ENCODE data around the gene PTPN11. TPM values are rescaled to one million over a fixed set of nuclear protein-coding genes. Genes with fewer than 3 reads are reported as not detected.
A peak's percentile ranks its signal among the peaks of the same experiment; 100 is the strongest.

PTPN11 gene
- total RNA-seq (ENCODE audit: low replicate concordance) = 112 and 133 TPM in 2 replicates

DNA sequence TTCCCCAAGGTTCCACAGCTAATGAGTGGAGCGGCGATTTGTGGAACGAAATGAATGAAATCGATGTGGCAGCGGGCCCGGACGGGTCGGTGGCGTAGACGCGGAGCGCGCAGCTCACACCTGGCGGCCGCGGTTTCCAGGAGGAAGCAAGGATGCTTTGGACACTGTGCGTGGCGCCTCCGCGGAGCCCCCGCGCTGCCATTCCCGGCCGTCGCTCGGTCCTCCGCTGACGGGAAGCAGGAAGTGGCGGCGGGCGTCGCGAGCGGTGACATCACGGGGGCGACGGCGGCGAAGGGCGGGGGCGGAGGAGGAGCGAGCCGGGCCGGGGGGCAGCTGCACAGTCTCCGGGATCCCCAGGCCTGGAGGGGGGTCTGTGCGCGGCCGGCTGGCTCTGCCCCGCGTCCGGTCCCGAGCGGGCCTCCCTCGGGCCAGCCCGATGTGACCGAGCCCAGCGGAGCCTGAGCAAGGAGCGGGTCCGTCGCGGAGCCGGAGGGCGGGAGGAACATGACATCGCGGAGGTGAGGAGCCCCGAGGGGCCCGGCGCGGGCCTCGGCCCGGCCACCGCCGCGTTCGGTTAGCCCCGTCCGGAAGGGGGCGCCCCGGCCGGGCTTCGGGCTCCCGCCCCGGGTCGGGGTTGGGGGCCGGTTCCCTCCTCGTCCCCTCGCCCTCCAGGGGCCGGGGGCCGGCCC, at the start of gene PTPN11:
Gene PTPN11 (plus strand): TSS at position 340 of the 689 bp plus-strand sequence. CDS start 165 bp downstream, at position 505.
- peak; percentile 18 for TF ChIP-seq CTCF (IDR thresholded peaks at IDR 0.05; ENCODE audit: insufficient read depth, low read length)
- peak; percentile 65 for DNase-seq (ENCODE audit: low read depth)
- peak within 1 kb of the TSS; percentile 88 for H3K4me3 ChIP-seq (ENCODE audit: low read depth, low read length)

DNA sequence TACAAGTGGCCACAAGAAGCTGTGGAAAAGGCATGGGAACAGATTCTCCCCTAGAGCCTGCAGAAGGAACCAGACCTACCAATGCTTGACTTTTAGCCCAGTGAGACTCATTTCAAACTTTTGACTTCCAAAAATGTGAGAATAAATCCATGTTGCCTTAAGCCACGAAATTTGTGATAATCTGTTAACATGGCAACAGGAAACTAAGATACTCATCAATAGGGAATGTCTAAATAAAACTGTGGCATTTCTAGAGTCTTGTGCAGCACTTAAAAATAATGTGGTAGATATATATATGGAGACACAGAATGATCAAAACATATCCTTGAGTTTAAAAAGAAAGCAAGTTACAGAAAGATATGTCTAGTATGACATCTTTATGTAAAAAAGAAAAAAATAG, 48.5 kb upstream of the PTPN11 start:
- TF ChIP-seq CTCF (IDR thresholded peaks at IDR 0.05; ENCODE audit: insufficient read depth, low read length) = no peak
- DNase-seq (ENCODE audit: low read depth) = no peak
- no peak overlapping the region for H3K4me3 ChIP-seq (ENCODE audit: low read depth, low read length)

DNA sequence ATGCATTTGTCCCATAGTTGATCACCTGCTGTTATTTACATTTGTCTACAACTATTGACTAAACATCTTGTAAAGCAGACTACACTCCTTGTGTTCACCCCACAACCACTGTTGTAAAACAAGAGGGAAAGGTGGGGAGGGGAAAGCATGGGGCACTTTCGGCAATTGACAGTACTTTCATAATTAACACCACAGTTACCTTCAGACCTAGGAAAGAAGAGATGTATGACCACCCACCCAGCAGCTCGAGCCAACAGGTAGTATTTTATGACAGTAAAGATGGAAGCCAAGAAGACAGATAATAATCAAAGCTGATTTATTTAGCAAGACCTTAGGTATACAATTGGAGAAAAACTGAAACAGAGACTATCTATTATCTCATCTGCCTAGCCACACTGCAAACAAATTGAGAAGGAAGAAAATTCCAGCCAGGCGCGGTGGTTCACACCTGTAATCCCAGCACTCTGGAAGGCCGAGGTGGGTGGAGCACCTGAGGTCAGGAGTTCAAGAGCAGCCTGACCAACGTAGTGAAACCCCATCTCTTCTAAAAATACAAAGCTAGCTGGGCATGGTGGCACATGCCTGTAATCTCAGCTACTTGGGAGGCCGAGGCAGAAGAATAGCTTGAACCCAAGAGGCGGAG, 47.8 kb upstream of the PTPN11 start:
- DNase-seq (ENCODE audit: low read depth) = no peak
- H3K4me3 ChIP-seq (ENCODE audit: low read depth, low read length) = no peak overlapping the region
- no peak for TF ChIP-seq CTCF (IDR thresholded peaks at IDR 0.05; ENCODE audit: insufficient read depth, low read length)

GRCh38 chr12:112374166-112374740, 44.5 kb upstream of the PTPN11 start:
- DNase-seq (ENCODE audit: low read depth) = no peak
- TF ChIP-seq CTCF (IDR thresholded peaks at IDR 0.05; ENCODE audit: insufficient read depth, low read length) = no peak
- no peak overlapping the region for H3K4me3 ChIP-seq (ENCODE audit: low read depth, low read length)

DNA sequence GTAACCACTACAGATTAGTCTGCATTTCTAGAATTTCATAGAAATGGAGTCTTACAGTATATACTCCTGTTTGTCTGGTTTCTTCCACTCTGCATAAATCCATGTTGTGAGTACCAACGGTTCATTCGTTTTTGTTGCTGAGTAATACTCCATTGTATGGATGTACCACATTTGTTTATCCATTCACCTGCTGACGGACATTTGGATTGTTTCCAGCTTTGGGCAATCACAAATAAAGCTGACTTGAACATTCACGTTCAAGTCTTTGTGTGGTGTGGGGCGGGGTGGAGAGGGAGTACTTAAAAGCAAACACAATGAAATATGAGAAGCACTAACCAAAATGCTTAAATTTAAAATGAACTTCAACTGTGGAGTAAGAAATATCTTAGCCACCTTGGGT, 43.6 kb upstream of the PTPN11 start:
- no peak overlapping the region for H3K4me3 ChIP-seq (ENCODE audit: low read depth, low read length)
- no peak for DNase-seq (ENCODE audit: low read depth)
- no peak for TF ChIP-seq CTCF (IDR thresholded peaks at IDR 0.05; ENCODE audit: insufficient read depth, low read length)

DNA sequence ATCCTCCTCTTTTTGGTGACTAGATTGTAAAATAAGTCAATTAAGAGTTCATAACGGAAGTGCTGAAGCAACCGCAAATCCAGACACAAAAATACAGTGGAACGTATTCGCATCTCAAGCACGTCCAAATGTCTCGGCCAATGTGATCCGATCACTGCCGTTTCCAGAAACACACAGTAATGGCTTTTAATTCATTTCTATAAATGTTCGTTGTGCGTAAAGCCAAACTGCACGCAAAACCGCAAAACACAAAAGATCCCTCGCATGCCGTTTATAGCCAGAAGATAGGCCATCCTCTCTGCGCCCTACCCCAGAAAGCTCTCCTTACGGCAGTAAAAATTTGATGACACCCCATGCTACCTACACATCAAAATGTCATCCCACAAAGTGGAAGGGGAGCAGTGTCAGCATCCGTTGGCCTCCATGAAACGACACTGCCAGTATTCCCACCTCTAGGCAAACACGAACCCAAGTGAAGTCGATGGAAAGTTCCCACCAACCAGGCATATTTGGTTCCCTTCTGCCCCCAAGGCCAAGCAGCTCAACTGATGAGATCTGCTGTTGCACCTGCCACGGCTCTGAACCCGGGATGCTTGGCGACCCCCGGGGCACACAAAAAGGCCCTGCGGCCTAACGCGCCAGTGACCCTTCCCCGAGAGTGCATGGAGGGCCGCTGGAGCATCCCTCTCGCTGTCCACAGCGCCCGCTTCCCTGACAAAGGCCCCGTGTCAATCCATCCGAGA, 37.9 kb upstream of the PTPN11 start:
- no peak for DNase-seq (ENCODE audit: low read depth)
- no peak for TF ChIP-seq CTCF (IDR thresholded peaks at IDR 0.05; ENCODE audit: insufficient read depth, low read length)
- peak overlapping the region; percentile 78 for H3K4me3 ChIP-seq (ENCODE audit: low read depth, low read length)

Data from fibroblast of the aortic adventitia (primary cell).